Measurements from ENCODE around the gene DUS3L. TPM values are rescaled to one million over a fixed set of nuclear protein-coding genes. Genes with fewer than 3 reads are reported as not detected.

The DUS3L gene
- total RNA-seq, 1 experiment from 2014 or later: 105 TPM

DNA sequence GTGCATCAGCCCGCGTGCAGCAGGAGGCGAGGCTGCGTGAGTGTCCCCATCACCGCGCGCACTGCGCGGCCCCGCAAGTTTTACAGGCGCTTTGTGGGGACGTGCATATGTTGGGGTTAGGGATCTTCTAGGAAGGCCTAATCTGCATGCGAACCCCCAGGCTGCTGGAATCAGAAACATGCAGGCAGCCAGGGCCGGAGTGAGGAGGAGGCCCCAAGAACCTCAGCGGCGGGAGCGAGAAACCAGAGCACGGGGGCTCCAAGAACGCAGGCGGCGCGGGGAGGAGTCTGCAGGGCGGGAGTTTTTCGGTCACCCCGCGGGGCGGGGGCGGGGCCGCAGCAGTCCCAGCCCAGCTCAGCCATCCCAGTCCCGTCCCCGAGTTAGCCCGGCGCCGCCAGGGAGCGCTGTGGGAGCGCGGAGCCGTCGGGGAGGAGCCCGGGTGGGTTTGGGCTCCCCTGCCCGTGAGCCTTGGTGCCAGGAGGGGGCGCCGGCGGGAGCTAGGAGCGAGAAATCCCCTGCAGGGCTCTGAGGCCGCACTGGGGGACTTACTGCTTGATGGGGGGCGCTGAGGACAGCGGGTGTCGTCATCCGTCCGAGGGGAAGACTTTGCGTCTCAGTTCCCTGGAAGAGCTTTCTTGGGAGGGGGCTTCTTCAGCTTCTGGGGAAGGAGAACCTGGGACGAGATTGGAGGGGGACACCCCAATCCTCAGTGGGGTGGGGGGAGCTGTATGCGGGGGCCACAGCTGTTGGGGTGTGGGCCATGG lies 13.0 kb upstream of the DUS3L start:
- in situ Hi-C loops (cut with HindIII; ENCODE audit: low sequenced_read_pairs): loop anchor here (10.0 kb wide), 1 partner anchor 131 kb away; no protein-coding TSS in a partner anchor
- DNase-seq (ENCODE audit: low spot score): peak; percentile 53

DNA sequence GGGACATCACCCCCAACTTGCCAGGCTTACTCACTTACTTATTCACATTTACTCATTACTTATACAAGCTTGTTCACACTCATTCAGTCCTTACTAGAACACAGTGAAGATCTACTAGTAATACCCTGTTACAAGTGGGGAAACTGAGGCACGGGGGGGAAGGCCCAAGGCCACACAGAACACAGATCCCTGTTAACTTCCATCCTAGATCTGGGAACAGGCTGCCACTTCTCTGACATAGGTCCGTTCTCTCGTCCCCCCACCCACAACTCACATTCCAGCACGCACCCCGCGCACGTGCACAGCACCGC lies 12.4 kb upstream of the DUS3L start:
- in situ Hi-C loops (cut with HindIII; ENCODE audit: low sequenced_read_pairs): loop anchor here (10.0 kb wide), 1 partner anchor 131 kb away; no protein-coding TSS in a partner anchor
- no peak for DNase-seq (ENCODE audit: low spot score)

DNA sequence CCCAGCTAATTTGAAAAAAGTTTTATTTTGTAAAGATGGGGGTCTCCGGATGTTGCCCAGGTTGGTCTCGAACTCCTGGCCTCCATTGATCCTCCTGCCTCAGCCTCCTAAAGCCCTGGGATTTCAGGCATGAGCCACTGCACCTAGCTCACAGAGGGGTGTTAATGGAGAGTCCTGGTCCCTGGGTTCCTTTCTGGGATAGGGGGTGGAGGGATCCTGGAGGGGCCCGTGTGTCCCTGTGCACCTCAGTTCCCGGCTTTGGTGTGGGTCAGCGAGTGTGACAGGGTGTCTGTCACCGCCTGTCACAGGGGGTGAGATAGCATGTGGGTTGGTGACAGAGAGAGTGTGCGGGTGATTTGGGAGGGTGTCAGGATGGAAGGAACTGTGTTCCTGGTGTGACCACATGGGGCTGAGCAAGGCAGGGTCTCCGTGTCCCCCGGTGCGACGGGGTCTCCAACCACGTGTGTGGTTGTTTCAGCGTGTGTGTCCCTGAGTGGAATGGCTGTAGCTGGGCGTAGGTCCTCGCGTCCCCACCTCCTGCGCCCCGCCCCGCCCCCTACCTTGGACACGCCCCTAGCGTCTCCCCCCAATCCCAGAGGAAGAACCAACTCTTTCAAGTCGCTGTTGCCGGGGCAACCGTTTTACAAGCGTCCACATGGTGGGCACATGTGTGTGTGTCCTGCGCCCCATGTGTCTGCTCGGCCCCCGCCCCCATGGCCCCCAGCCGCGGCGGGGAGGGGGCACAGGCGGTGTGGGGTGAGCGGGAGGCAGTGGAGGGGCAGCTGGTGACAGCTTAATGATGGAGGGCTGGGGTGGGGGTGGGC lies 11.0 kb upstream of the DUS3L start:
- DNase-seq (ENCODE audit: low spot score): peak; percentile 71
- in situ Hi-C loops (cut with HindIII; ENCODE audit: low sequenced_read_pairs): loop anchor here (10.0 kb wide), 1 partner anchor 133 kb away; no protein-coding TSS in a partner anchor

DNA sequence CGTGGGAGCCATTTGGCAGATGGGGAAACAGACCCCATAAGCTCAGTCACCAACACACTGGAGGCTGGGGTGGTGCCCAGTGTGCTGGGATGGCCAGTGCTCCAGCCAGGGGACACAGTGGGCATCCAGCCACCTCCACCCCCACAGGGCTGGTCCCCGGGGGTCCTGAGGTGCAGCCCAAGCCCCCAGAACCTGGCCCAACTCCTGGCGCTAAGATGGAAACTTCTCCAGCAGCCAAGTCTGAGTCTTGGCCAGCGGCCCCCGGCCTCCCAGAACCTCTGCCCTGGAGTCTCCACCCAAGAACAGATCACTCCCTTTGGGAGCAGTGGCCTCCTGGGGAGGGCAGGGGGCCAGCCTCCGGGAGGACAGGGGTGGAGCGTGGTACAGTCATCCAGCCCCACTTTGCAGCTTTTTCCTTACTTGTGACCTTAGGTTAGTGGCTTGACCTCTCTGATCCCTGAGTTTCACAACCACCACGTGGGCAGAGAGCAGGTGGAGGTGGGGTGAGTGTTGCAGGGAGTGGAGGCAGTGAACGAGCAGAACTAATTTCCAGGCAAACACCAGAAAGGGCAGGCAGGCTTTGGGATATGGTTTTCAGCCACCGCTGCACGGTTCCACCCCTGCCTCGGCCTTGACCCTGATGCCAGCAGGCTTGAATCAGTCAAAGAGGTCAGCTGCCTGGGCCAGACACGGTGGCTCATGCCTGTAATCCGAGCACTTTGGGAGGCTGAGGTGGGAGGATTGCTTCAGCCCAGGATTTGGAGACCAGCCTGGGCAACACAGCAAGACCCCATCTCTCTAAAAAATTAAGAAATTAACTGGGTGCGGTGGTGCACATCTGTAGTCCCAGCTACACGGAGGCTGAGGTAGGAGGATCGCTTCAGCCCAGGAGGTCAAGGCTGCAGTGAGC lies 9.7 kb upstream of the DUS3L start:
- in situ Hi-C loops (cut with HindIII; ENCODE audit: low sequenced_read_pairs): loop anchor here (10.0 kb wide), 1 partner anchor 134 kb away; no protein-coding TSS in a partner anchor
- no peak for DNase-seq (ENCODE audit: low spot score)

DNA sequence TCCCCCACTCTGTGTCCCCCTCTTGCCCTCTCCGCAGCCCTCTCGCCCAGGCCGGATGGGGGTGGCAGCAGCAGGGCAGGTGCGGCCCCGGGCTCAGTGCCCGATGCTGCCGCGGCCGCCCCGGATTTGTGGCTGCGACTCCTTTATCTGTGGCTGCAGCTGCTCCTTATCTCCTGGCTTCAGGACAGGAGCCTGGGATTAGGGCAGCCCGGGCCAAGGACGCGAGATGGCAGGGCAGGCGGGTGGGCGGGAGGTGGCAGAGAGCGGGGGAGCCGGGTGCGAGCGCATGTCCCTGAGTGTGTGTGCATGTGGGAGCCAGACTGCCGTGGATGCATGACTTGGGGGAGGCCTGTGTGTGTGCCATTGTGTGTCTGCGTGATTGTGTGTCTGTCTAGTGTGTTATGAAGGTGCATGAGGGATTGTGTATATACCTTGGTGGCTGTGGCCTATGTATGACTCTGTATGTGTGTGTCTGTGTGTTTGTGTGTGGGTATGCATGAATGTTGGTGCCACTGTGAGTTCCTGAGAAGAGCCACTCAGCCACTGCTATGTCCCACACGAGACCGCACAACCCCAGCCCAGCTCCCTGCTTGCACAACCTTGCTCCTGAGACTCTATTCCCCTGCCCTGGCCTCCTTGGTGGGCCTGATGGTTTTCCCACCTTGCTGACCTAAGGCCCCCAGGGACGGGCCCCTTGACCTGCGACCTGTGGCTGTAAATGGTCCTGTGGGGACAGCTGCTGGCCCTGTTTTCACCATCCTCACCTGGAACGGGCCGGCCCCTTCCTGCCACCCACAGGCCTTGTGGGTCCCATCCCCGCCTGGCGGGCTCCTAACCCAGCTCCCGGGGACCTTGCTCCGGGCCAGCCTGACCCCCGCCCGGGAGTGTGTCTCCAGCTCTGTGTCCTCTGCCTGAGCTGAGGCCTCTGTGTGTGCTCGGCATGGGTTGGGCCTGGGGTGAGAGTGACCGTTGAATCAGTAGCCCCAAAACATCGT lies 8.6 kb upstream of the DUS3L start:
- DNase-seq (ENCODE audit: low spot score): no peak
- in situ Hi-C loops (cut with HindIII; ENCODE audit: low sequenced_read_pairs): loop anchor here (10.0 kb wide), 1 partner anchor 135 kb away; no protein-coding TSS in a partner anchor

DNA sequence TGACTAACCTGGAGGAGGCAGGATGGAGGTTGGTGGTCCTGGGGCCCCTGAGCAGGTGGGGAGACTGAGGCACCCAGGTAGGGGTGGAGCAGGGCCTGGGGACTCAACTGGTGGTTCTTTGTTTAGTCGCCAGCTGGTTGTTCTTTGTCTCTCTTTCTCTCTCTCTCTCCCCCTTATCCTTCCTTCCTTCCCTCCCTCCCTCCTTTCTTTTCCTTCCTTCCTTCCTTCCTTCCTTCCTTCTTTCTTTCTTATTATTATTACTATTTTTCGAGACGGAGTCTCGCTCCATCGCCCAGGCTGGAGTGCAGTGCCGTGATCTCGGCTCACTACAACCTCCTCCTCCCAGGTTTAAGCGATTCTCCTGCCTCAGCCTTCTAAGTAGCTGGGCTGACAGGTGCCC lies 7.3 kb upstream of the DUS3L start:
- DNase-seq (ENCODE audit: low spot score): no peak
- in situ Hi-C loops (cut with HindIII; ENCODE audit: low sequenced_read_pairs): no loop called here

DNA sequence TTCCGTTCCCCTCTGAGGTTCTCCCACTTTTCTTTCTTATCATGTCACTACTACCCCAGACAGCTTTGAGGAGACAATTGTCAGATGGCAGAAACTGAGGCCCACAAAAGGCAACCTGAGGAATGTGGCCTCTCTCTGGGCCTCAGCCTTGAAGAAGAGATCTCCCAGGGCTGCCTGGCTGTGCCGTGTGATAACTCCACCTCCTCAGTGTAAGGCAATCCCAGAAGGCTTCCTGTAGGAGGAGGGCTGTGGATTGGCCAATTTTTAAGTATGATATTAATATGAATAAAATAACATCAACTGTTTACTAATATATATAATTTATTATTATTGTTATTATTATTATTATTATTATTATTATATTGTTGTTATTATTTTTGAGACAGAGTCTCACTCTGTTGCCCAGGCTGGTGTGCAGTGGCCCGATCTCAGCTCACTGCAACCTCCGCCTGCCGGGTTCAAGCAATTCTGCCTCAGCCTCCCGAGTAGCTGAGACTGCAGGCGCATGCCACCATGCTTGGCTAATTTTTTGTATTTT lies 4.5 kb upstream of the DUS3L start:
- in situ Hi-C loops (cut with HindIII; ENCODE audit: low sequenced_read_pairs): no loop called here
- DNase-seq (ENCODE audit: low spot score): no peak

DNA sequence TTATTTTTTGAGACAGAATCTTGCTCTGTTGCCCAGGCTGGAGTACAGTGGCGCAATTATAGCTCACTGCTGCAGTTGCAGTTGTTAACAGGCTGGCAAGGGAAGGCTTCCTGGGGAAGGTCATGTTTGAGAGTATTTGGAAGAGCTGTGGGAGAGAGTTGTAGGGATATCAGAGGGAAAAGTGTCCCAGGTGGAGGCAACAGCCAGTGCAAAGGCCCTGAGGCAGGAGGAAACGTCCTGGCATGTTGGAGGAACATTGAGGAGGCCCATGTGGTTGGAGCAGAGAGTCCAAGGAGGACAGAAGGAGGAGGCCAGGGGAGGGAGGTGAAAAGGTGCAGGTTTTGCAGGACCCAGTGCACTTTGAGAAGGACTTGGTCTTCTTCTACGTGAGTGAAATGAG lies 2.2 kb upstream of the DUS3L start:
- in situ Hi-C loops (cut with HindIII; ENCODE audit: low sequenced_read_pairs): no loop called here
- DNase-seq (ENCODE audit: low spot score): no peak

DNA sequence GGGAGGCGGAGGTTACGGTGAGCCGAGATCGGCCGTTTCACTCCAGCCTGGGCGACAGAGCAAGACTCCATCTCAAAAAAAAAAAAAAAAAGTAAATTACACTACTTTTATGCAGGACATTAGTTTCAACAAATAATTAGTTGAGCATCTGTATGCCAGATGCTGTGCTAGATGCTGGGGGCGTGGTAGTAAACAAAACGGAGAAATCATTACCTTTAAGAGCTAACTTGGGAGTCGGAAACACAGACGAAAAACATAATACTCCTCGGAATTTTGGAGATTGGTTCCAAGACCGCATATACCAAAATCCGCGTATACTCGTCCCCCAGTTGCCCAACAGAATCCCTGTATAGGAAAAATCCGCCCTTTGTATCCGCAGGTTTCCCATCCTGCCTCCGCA lies 1.3 kb upstream of the DUS3L start:
- in situ Hi-C loops (cut with HindIII; ENCODE audit: low sequenced_read_pairs): no loop called here

DNA sequence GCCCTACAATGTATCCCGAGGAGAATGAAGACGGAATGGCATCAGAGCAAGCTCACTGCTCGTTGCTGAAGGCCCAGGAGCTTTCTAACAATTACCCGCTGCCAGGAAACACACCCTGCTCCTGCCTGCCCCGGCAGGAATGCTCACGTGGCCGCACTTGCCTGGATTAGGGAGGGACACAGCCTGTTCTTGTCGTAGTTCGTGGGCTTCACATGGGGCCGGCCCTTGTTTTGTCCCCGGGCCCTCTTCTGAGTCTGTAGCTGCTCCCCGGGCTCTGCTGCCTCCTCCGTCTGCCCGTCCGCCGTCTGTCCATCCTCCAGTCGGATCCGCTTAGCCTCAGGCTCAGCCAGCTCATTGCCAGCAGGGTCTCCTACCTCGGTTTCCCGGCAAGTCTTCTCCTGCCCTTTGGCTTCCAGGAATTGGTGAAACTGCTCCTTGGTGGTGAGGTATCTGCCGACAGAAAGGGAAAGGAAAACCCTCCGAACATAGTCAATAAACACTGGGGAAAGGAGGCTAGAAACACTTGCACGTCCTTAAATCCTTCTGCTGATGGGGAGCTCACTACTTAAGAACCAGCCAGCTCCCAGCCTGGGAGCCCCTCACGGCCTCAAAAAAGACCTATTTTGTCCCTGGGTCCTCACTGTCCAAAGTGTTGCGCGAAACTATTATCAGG lies 941 bp downstream of the DUS3L start:
- in situ Hi-C loops (cut with HindIII; ENCODE audit: low sequenced_read_pairs): no loop called here

More for the DNA sequence above, 1.3 kb upstream of the DUS3L start:
- DNase-seq (ENCODE audit: low spot score): no peak

DNA sequence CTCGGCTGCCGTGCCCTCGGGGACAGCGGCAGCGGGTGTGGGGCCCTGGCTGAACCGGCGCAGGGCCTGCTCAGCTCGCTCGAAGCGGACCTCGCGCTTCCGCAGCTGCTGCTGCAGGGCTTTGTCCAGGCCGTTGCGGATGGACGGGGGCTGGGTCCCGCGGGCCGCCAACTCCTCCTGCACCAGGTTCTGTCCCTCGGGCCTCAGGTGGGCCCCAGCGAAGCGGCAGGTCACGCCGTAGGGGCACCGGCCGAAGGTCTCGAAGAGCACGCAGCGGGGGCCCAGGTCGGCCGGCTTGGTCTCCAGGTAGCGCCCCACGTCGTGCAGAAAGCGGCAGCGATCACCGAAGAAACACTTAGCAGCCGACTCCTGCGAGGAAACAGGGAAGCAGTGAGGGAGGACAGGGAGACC lies 1.6 kb downstream of the DUS3L start:
- DNase-seq (ENCODE audit: low spot score): no peak
- in situ Hi-C loops (cut with HindIII; ENCODE audit: low sequenced_read_pairs): no loop called here

More for the DNA sequence above, 941 bp downstream of the DUS3L start:
- no peak for DNase-seq (ENCODE audit: low spot score)

DNA sequence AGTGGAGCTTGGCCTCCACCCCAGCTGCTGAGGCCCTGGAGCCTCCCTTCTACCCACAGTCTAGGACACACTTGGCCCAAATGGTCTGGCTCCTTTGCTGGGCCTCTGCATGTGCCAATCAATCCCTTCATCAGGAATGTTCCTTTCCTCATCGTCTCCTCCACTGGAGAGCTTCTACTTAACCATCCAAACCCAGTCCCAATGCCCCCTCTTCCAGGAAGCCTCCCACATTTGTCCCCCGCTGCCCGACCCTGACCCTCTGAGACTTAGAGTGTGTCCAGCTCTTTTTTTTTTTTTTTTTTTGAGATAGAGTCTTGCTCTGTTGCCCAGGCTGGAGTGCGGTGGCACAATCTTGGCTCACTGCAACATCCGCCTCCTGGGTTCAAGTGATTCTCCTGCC lies 2.5 kb downstream of the DUS3L start:
- in situ Hi-C loops (cut with HindIII; ENCODE audit: low sequenced_read_pairs): no loop called here

DNA sequence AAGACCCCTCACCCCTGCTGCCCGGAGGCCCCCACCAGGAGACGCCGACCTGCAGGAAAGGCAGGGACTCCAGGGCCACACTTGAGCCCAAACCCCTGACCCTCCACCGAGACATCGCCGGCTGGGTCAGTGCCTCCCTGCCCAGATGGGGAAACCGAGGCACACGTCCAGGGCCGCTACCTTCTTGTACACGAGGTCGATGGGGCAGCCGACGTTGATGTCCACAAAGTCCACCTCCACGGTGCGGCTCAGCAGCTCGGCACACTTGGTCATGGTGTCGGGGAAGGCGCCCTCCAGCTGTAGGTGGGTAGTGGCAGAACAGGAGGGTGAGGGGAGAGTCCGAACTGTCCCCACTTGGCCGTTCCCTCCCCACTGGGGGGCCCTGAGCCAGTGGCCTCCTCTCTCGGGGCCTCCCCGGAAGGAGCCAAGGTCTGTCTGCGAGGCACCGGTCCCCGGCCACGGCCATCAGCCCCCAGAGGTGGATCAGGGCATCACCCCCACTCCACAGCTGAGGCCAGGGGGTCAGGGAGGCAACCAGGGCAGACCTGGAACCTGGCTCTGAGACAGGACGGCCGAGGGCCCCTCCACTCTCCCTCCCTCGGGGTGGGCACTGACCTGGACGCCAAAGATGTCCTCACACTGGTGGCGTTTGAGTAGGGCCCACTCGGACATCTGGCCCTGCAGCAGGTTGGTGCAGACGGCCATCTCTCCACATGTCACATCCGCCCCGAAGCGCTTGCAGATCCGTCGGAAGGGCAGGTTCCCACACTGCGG lies 3.4 kb downstream of the DUS3L start:
- in situ Hi-C loops (cut with HindIII; ENCODE audit: low sequenced_read_pairs): no loop called here
- DNase-seq (ENCODE audit: low spot score): no peak

More for the DNA sequence above, 2.5 kb downstream of the DUS3L start:
- DNase-seq (ENCODE audit: low spot score): no peak

DNA sequence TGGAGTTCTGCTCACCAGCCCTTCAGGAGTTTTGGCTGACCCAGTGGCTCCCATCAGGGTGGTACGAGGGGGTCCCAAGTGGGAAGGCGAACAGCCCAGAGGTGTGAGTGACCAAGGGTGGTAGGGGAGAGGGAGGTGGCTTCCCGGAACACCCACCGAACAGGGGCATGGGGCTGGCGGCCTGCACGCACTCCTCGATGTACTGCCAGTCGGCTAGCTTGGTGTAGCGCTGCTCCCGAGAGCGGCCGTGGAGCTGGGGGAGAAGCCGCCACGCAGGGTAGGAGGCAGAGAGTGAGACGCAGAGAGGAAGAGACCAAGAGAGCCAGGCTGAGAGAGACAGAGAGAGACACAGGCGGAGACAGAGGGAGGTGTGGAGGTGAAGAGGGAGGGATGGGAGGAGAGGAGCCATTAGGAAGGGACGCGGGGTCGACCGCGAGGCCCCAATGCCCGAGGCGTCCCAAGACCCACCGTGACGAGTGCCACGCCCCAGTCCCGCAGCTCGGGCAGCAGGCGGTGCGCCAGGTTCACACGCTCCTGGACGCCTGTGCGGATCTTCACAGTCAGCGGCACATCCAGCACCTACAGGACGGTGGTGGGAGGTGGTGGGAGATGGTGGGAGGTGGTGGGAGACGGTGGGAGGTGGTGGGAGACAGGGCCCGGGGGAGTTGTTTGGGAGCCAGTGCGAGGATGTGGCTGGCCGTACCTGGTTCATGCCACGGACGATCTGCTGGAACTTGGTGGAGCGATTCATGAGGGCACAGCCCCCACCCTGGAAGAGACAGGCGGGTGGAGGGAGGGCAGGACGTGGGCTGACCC lies 4.2 kb downstream of the DUS3L start:
- no peak for DNase-seq (ENCODE audit: low spot score)
- in situ Hi-C loops (cut with HindIII; ENCODE audit: low sequenced_read_pairs): no loop called here

DNA sequence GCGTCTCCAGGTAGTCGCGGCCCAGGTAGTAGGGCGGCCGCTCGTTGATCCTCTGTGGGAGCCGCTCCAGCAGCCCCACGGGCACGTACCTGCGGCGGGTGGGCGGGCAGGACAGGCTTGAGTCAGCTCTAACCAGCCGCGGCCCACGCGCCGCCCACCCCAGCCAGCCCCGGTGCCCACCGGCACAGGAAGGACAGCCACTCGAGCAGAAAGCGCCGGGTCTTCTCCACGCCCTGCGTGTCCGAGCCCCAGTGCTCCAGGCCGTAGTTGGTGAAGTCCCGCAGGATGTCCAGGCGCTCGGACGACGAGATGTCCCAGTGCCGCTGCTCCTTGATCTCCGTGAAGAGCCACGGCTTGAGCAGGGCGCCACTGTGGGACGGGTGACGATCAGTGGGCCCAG lies 5.5 kb downstream of the DUS3L start:
- in situ Hi-C loops (cut with HindIII; ENCODE audit: low sequenced_read_pairs): no loop called here
- no peak for DNase-seq (ENCODE audit: low spot score)

DNA sequence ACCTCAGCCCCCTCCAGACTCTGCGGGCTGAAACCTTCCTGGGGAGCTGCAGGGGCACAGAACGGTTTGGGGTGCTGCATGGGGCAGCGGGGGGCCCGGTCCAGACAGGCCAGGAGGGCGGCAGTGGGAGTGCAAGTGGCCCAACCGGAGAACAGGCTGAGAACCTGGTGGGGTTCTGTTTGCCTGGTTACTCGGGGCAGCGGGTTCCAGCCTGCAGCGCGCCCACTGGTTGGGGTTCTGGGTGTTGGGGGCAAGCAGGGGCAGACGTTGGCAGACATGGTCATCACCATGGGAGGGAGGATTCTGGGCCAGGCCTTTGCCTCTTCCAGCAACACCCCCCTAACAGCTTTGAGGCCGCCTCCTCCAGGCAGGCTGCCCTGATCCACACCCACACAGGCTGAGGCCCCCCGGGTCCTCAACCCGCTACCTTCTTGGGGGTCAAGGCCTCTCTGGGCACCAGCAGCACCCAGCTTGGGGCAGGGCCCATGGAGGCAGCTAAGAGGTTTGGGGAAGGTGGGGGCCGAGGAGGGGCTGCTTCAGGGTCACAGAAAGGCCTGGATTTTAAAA lies 6.3 kb downstream of the DUS3L start, which contains the start of gene PRR22:
PRR22 (minus strand) TSS at position 166 of the 567 bp plus-strand sequence; CDS start at position 80, 86 bp downstream.
- in situ Hi-C loops (cut with HindIII; ENCODE audit: low sequenced_read_pairs): no loop called here
- no peak for DNase-seq (ENCODE audit: low spot score)

Measured in G401 (cell line).